HG03460 (cell line): ENCODE data around the gene MACO1.
"Not testable (repeated sequence)": the region's sequence is repeated elsewhere in the genome, so short reads cannot be mapped to it uniquely, and the experiment has no call there.

Experiments used
- ATAC-seq: cut with Tn5 transposase; IDR thresholded peaks from one replicate; pipeline ENCODE4 v1.9.1; 2021; ENCODE audit not compliant: unreplicated experiment

The MACO1 gene

GRCh38 chr1:25484533-25484932 lies 53.8 kb downstream of the MACO1 start:
- no peak for ATAC-seq

- no peak for ATAC-seq
These were observed 55.1 kb downstream of the MACO1 start for GRCh38 chr1:25485536-25486411.

- no peak for ATAC-seq
These were observed 55.9 kb downstream of the MACO1 start for GRCh38 chr1:25486602-25487001.

- ATAC-seq: no peak
These were observed 56.9 kb downstream of the MACO1 start for GRCh38 chr1:25487628-25488027.

- ATAC-seq: no peak
These were observed 61.6 kb downstream of the MACO1 start for GRCh38 chr1:25492323-25492722.

GRCh38 chr1:25494952-25495351 lies 64.3 kb downstream of the MACO1 start:
- ATAC-seq: no peak

GRCh38 chr1:25500694-25501093 lies 70.0 kb downstream of the MACO1 start:
- no peak for ATAC-seq

- ATAC-seq: no peak
These were observed 70.8 kb downstream of the MACO1 start for GRCh38 chr1:25501235-25502058.

- no peak for ATAC-seq
These were observed 72.3 kb downstream of the MACO1 start for GRCh38 chr1:25502957-25503356.

GRCh38 chr1:25503551-25504426 lies 73.1 kb downstream of the MACO1 start:
- no peak for ATAC-seq

GRCh38 chr1:25504706-25505595 lies 74.3 kb downstream of the MACO1 start:
- ATAC-seq: no peak

- ATAC-seq: no peak
These were observed 75.1 kb downstream of the MACO1 start for GRCh38 chr1:25505656-25506385.

- ATAC-seq: not testable (repeated sequence)
These were observed 76.1 kb downstream of the MACO1 start for GRCh38 chr1:25506566-25507463.

GRCh38 chr1:25513666-25514065 lies 83.0 kb downstream of the MACO1 start:
- ATAC-seq: no peak

GRCh38 chr1:25515033-25515432 lies 84.3 kb downstream of the MACO1 start:
- ATAC-seq: no peak

- ATAC-seq: no peak
These were observed 86.0 kb downstream of the MACO1 start for GRCh38 chr1:25516686-25517085.

GRCh38 chr1:25517476-25518394 lies 87.0 kb downstream of the MACO1 start:
- no peak for ATAC-seq
